Neural progenitor cell (in vitro differentiated cells): Measurements from ENCODE around the gene GRIP1.

Experiments
- EZH2 ChIP-seq: fragments of 200-600 bp; sonication (generic); IDR thresholded peaks from 2 replicates; pipeline ENCODE4 v1.6.1; 2017; ENCODE audit warnings: antibody characterized with exemption, mild to moderate bottlenecking, moderate library complexity
- EZH2phosphoT487 ChIP-seq: fragments of 200-600 bp; sonication (generic); IDR thresholded peaks from 2 replicates; pipeline ENCODE4 v1.6.1; 2017; ENCODE audit warnings: antibody characterized with exemption
- TF ChIP-seq, protein P1 (sequence below): fragments of 200-600 bp; sonication (generic); IDR thresholded peaks from 2 replicates; pipeline ENCODE4 v1.5.1; 2017; ENCODE audit warnings: antibody characterized with exemption, mild to moderate bottlenecking

DNA sequence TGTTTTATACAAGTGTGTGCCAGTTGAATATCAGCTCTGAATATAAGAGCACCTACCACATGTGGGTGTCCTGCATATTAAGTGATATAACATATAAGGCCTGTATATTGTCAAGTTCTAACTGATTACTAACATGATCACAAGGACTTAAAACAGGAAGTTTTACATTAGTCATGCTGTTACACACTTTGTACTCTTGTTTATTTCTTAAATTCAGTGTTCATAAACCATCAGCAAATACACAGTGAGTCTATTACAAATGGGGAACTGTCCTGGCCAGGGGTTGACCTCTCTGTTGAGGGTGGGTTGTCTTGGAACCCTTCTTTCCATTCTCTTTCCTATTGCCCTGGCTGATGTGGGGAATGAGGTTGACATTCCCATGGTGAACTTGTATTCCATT, 357.4 kb downstream of the GRIP1 start:
- TF ChIP-seq, protein P1, sequence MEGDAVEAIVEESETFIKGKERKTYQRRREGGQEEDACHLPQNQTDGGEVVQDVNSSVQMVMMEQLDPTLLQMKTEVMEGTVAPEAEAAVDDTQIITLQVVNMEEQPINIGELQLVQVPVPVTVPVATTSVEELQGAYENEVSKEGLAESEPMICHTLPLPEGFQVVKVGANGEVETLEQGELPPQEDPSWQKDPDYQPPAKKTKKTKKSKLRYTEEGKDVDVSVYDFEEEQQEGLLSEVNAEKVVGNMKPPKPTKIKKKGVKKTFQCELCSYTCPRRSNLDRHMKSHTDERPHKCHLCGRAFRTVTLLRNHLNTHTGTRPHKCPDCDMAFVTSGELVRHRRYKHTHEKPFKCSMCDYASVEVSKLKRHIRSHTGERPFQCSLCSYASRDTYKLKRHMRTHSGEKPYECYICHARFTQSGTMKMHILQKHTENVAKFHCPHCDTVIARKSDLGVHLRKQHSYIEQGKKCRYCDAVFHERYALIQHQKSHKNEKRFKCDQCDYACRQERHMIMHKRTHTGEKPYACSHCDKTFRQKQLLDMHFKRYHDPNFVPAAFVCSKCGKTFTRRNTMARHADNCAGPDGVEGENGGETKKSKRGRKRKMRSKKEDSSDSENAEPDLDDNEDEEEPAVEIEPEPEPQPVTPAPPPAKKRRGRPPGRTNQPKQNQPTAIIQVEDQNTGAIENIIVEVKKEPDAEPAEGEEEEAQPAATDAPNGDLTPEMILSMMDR: no peak
- TF ChIP-seq EZH2: no peak
- no peak for TF ChIP-seq EZH2phosphoT487
